GM12873 (cell line): ENCODE results near the gene S100PBP.

Experiments
- CTCF ChIP-seq: IDR thresholded peaks from 2 replicates; pipeline ENCODE4 v1.5.1; 2012; ENCODE audit warnings: low read depth, mild to moderate bottlenecking, moderate library complexity, low read length, control low read depth; ENCODE audit not compliant: insufficient read depth; ENCODE audit errors: missing control alignments

The S100PBP gene

GRCh38 chr1:32772281-32773017, 45.0 kb upstream of the S100PBP start:
- TF ChIP-seq CTCF: no peak

GRCh38 chr1:32773018-32773763, 44.3 kb upstream of the S100PBP start:
- peak; percentile 97 for TF ChIP-seq CTCF

GRCh38 chr1:32773764-32774463, 43.5 kb upstream of the S100PBP start:
- no peak for TF ChIP-seq CTCF

- TF ChIP-seq CTCF: no peak
Observed at GRCh38 chr1:32774464-32774808, 43.0 kb upstream of the S100PBP start.

- TF ChIP-seq CTCF: no peak
Observed at GRCh38 chr1:32774950-32775634, 42.4 kb upstream of the S100PBP start.

GRCh38 chr1:32775640-32776337, 41.7 kb upstream of the S100PBP start:
- TF ChIP-seq CTCF: no peak
